ENCODE data around the gene SPG7. TPM values are rescaled to one million over a fixed set of nuclear protein-coding genes. Genes with fewer than 3 reads are reported as not detected.

Gene SPG7
- total RNA-seq, 1 experiment from 2014 or later = 119 TPM

- Histone ChIP-seq H3K18ac (ENCODE audit: insufficient read length, low read depth, low read length) (no peak overlapping the region), H3T11ph (ENCODE audit: low read length) (no peak overlapping the region), H4K20me1 (ENCODE audit: control insufficient read depth, insufficient read depth, insufficient read length) (no peaks in the 10 kb centered on the region), H3K27ac (ENCODE audit: insufficient read length, low read depth, low read length) (no peak overlapping the region), H4K91ac (ENCODE audit: insufficient read length, low read depth, low read length) (no peak overlapping the region), H2AFZ (ENCODE audit: low read length) (no peak overlapping the region), H3K79me2 (ENCODE audit: insufficient read depth, low read length) (no peaks in the 10 kb centered on the region), H2BK5ac (ENCODE audit: insufficient read length, low read length) (no peak overlapping the region), H2AK5ac (ENCODE audit: insufficient read length, low read length) (no peak overlapping the region), H4K5ac (ENCODE audit: insufficient read length, low read depth, low read length) (no peak overlapping the region), H3K56ac (ENCODE audit: insufficient read length, low read depth, low read length) (no peak overlapping the region), H4K8ac (replicated peaks; ENCODE audit: insufficient read length, low read depth, low read length) (no peak overlapping the region), H2BK20ac (ENCODE audit: low read depth, low read length, poor library complexity, severe bottlenecking) (no peak overlapping the region), H3K9ac (ENCODE audit: extremely low read depth, insufficient read length, low read length) (no peak overlapping the region), H3K14ac (ENCODE audit: insufficient read depth, low read length) (no peak overlapping the region), H2BK12ac (ENCODE audit: insufficient read length, low read depth, low read length) (no peak overlapping the region), H3K4ac (ENCODE audit: low read depth, low read length) (no peak overlapping the region), H3K27me3 (ENCODE audit: insufficient read depth, low read length) (peaks cover 3% of the 10 kb centered on the region; the same call in 1 of the 2 replicates), H3K4me1 (ENCODE audit: insufficient read depth, low read length) (no peaks in the 10 kb centered on the region), H3K79me1 (ENCODE audit: insufficient read depth, low read depth, low read length, poor library complexity, severe bottlenecking) (no peaks in the 10 kb centered on the region), H3K23ac (ENCODE audit: insufficient read length, low read depth, low read length) (no peak overlapping the region), H2BK15ac (ENCODE audit: low read depth, low read length) (no peak overlapping the region), H2BK120ac (ENCODE audit: low read depth, low read length, poor library complexity, severe bottlenecking) (no peak overlapping the region), H3K4me2 (ENCODE audit: insufficient read depth, insufficient read length, low read length) (peak overlapping the region; percentile 54), H3K9me3 (ENCODE audit: control insufficient read depth, low read depth, low read length) (no peaks in the 10 kb centered on the region), H3K23me2 (ENCODE audit: insufficient read length, low read depth, low read length, poor library complexity, severe bottlenecking) (peaks cover 11% of the 10 kb centered on the region)
- Mint-ChIP-seq H3K27ac (no peak overlapping the region), H3K27me3 (ENCODE audit: low read depth) (peaks cover 55% of the 10 kb centered on the region), H3K4me1 (peaks cover 2 to 6% of the 10 kb centered on the region in 2 experiments; a peak in 2 of 4 replicates), H3K36me3 (ENCODE audit: insufficient read depth in 1 of 3, low read depth in 3 of 3) (peaks cover 0 to 6% (median 4%) of the 10 kb centered on the region in 3 experiments; a peak in 5 of 7 replicates), H3K9me3 (no peaks in the 10 kb centered on the region), H3K4me3 (peak overlapping the region; percentile 38 to 70; a peak in 3 of 5 replicates)
- TF ChIP-seq CTCF (conservative IDR thresholded peaks at IDR 0.05) = no peak
- WGBS (ENCODE audit: extremely low coverage, insufficient read length, low lambda C conversion rate) = no CpG with 5 or more reads among the region's 89 CpGs
- DNase-seq = no peak
These were observed 68.2 kb downstream of the SPG7 start for GRCh38 chr16:89576153-89577054.
